IPS DF 4.7 (cell line): ENCODE results near the gene FPR3.
"Not testable (repeated sequence)": the region's sequence is repeated elsewhere in the genome, so short reads cannot be mapped to it uniquely, and the experiment has no call there.

Experiments used
- DNase-seq: peaks from one replicate; pipeline ENCODE4 v3.0.0-alpha.2; 2013; ENCODE audit warnings: low spot score; ENCODE audit errors: extremely low read depth

FPR3 gene

GRCh38 chr19:51784109-51784785 is 10.7 kb upstream of the FPR3 start:
- no peak for DNase-seq

GRCh38 chr19:51784922-51785690 is 9.9 kb upstream of the FPR3 start:
- DNase-seq = no peak

GRCh38 chr19:51786646-51787494 is 8.1 kb upstream of the FPR3 start:
- no peak for DNase-seq

- DNase-seq = no peak
Observed at GRCh38 chr19:51788029-51788428, 6.9 kb upstream of the FPR3 start.

GRCh38 chr19:51789061-51789795 is 5.7 kb upstream of the FPR3 start:
- no peak for DNase-seq

- DNase-seq = no peak
Observed at GRCh38 chr19:51792932-51793331, 2.0 kb upstream of the FPR3 start.

- DNase-seq = no peak
Observed at GRCh38 chr19:51793994-51794393, 963 bp upstream of the FPR3 start.

GRCh38 chr19:51796195-51796679 is 1.3 kb downstream of the FPR3 start:
- DNase-seq = no peak

GRCh38 chr19:51797480-51797879 is 2.5 kb downstream of the FPR3 start:
- DNase-seq = no peak

- DNase-seq = no peak
Observed at GRCh38 chr19:51798062-51798461, 3.1 kb downstream of the FPR3 start.

GRCh38 chr19:51799034-51799773 is 4.2 kb downstream of the FPR3 start:
- no peak for DNase-seq

GRCh38 chr19:51799774-51800472 is 5.0 kb downstream of the FPR3 start:
- no peak for DNase-seq

- DNase-seq = no peak
Observed at GRCh38 chr19:51800473-51801244, 5.7 kb downstream of the FPR3 start.

GRCh38 chr19:51802775-51803174 is 7.8 kb downstream of the FPR3 start:
- DNase-seq = no peak

GRCh38 chr19:51803519-51803918 is 8.6 kb downstream of the FPR3 start:
- no peak for DNase-seq

- DNase-seq = no peak
Observed at GRCh38 chr19:51803967-51804366, 9.0 kb downstream of the FPR3 start.

GRCh38 chr19:51804789-51805188 is 9.8 kb downstream of the FPR3 start:
- not testable (repeated sequence) for DNase-seq

GRCh38 chr19:51805396-51805795 is 10.4 kb downstream of the FPR3 start:
- DNase-seq = not testable (repeated sequence)

- not testable (repeated sequence) for DNase-seq
Observed at GRCh38 chr19:51806571-51806970, 11.6 kb downstream of the FPR3 start.
